GM06990 (cell line): Measurements from ENCODE around the gene PCDHGA3.
"Not testable (repeated sequence)": the region's sequence is repeated elsewhere in the genome, so short reads cannot be mapped to it uniquely, and the experiment has no call there.

ENCODE experiments used
- DNase-seq: peaks from one replicate; pipeline ENCODE4 v3.0.0-alpha.2; 2011; ENCODE audit not compliant: insufficient read length; ENCODE audit errors: extremely low read depth
- H3K27me3 ChIP-seq: replicated peaks from 2 replicates; pipeline ENCODE4 v1.6.0; 2011; ENCODE audit warnings: low read length; ENCODE audit not compliant: control insufficient read depth, insufficient read depth
- H3K36me3 ChIP-seq: 2 replicates; pipeline ENCODE4 v1.5.1; 2011; ENCODE audit warnings: low read length; ENCODE audit not compliant: control insufficient read depth, insufficient read depth
- H3K4me3 ChIP-seq: replicated peaks from 2 replicates; pipeline ENCODE4 v1.5.1; 2011; ENCODE audit warnings: low read depth, mild to moderate bottlenecking, control low read depth, low read length
- CTCF ChIP-seq: IDR thresholded peaks from 2 replicates; pipeline ENCODE4 v1.5.1; 2011; ENCODE audit warnings: low read length, control low read depth, mild to moderate bottlenecking, inconsistent platforms; ENCODE audit not compliant: insufficient read depth, poor library complexity, severe bottlenecking

PCDHGA3 gene

DNA sequence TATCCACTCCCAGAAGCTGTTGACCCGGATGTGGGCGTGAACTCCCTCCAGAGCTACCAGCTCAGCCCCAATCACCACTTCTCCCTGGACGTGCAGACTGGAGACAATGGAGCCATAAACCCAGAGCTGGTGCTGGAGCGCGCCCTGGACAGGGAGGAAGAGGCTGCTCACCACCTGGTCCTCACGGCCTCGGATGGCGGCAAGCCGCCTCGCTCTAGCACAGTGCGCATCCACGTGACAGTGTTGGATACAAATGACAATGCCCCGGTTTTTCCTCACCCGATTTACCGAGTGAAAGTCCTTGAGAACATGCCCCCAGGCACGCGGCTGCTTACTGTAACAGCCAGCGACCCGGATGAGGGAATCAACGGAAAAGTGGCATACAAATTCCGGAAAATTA lies 49.6 kb downstream of the PCDHGA3 start:
- Histone ChIP-seq H3K27me3 (no peaks in the 10 kb centered on the region), H3K4me3 (no peak overlapping the region), H3K36me3 (no peaks in the 10 kb centered on the region)
- DNase-seq, result no peak
- TF ChIP-seq CTCF, result no peak

DNA sequence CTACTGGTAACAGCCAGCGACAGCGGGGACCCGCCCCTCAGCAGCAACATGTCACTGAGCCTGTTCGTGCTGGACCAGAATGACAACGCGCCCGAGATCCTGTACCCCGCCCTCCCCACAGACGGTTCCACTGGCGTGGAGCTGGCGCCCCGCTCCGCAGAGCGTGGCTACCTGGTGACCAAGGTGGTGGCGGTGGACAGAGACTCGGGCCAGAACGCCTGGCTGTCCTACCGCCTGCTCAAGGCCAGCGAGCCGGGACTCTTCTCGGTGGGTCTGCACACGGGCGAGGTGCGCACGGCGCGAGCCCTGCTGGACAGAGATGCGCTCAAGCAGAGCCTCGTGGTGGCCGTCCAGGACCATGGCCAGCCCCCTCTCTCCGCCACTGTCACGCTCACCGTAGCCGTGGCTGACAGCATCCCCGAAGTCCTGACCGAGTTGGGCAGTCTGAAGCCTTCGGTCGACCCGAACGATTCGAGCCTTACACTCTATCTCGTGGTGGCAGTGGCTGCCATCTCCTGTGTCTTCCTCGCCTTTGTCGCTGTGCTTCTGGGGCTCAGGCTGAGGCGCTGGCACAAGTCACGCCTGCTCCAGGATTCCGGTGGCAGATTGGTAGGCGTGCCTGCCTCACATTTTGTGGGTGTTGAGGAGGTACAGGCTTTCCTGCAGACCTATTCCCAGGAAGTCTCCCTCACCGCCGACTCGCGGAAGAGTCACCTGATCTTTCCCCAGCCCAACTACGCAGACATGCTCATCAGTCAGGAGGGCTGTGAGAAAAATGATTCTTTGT lies 51.0 kb downstream of the PCDHGA3 start:
- H3K36me3 ChIP-seq, H3K4me3 ChIP-seq, H3K27me3 ChIP-seq, DNase-seq: not testable (repeated sequence)
